Suprapubic skin (tissue), 3 donors: ENCODE data around the gene NKAIN2.

Experiments used
- CTCF ChIP-seq, 2 donors: fragments of 200-600 bp in 1 of 2; fragments of 450-650 bp in 1 of 2; sonication (generic) in 1 of 2; IDR thresholded peaks; one replicate each; pipeline ENCODE4 v1.5.1; 2016 to 2019; ENCODE audit warnings: antibody characterized with exemption in 2 of 2, mild to moderate bottlenecking in 1 of 2, moderate library complexity in 1 of 2
- POLR2A ChIP-seq, 2 donors: fragments of 450-650 bp; IDR thresholded peaks; one replicate each; pipeline ENCODE4 v1.6.1; 2017; ENCODE audit warnings: antibody characterized with exemption in 2 of 2, mild to moderate bottlenecking in 2 of 2, moderate library complexity in 2 of 2

DNA sequence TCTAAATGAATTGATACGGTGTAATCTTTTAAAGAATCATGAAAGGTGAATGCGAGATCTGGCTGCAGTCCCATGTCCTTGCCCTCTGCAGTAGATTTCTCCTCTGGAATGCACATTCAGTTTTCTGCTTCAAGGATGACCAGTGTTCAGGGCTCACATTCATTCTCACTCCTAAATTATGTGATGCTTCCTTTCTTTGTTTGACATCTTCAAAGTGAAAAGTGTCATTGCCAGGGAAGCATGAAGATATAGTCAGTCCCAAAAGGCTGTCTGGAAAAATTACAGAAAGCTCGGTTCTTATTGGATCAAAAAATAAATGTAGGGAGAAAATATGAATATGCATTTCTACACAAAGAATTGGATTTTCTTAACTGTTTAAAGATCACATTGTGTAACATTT lies 395.6 kb downstream of the NKAIN2 start:
- no peak for TF ChIP-seq CTCF (IDR thresholded peaks at IDR 0.05)
- no peak for TF ChIP-seq POLR2A (IDR thresholded peaks at IDR 0.05)
